IMR-90 (cell line): ENCODE data around the gene OR10J1. TPM values are rescaled to one million over a fixed set of nuclear protein-coding genes. Genes with fewer than 3 reads are reported as not detected.

Source experiments
- ATAC-seq: fragments of 200-7000 bp; cut with Tn5 transposase; 2 replicates; pipeline ENCODE4 v1.9.1; 2020; ENCODE audit warnings: low read depth, mild to moderate bottlenecking, moderate library complexity
- BruUV-seq: library from RNA; stranded (reverse); fragments of 400-500 nt; replicated peaks from 2 replicates; lab custom pipeline; 2021; lab: Mats Ljungman, UMichigan
- CTCF ChIA-PET: fragments of 300-600 bp; formaldehyde crosslinking; extraction: SDS; loops from one replicate; lab custom pipeline; 2021; ENCODE audit warnings: antibody characterized with exemption; lab: Yijun Ruan, JAX
- POLR2A ChIA-PET: fragments of 300-600 bp; sonication (Branson Sonifier 250); formaldehyde crosslinking; loops from one replicate; lab custom pipeline; 2022; ENCODE audit warnings: antibody characterized with exemption; ENCODE audit not compliant: unreplicated experiment; lab: Charles Lee
- DNase-seq: peaks from one replicate; pipeline ENCODE4 v3.0.0; 2013
- H2AFZ ChIP-seq: replicated peaks from 2 replicates; pipeline ENCODE3; 2013; ENCODE audit warnings: low read length, mild to moderate bottlenecking; ENCODE audit not compliant: poor library complexity
- H2AK5ac ChIP-seq: 2 replicates; pipeline ENCODE4 v1.6.1; 2013; ENCODE audit warnings: low read depth, low read length, inconsistent platforms
- H2AK9ac ChIP-seq: replicated peaks from 2 replicates; pipeline ENCODE3; 2013; ENCODE audit warnings: mild to moderate bottlenecking, low read depth, low read length, moderate library complexity; ENCODE audit not compliant: poor library complexity
- H2BK120ac ChIP-seq: 2 replicates; pipeline ENCODE4 v1.6.1; 2013; ENCODE audit warnings: low read depth, low read length, inconsistent platforms
- H2BK15ac ChIP-seq: 3 replicates; pipeline ENCODE4 v1.6.1; 2013; ENCODE audit warnings: low read depth, low read length, inconsistent platforms
- H2BK20ac ChIP-seq: 2 replicates; pipeline ENCODE4 v1.6.1; 2013; ENCODE audit warnings: low read depth, mild to moderate bottlenecking, inconsistent platforms, low read length, moderate library complexity
- H2BK5ac ChIP-seq: 2 replicates; pipeline ENCODE4 v1.6.1; 2013; ENCODE audit warnings: mild to moderate bottlenecking, low read depth, low read length, inconsistent platforms; ENCODE audit not compliant: poor library complexity, severe bottlenecking
- H3K14ac ChIP-seq: replicated peaks from 2 replicates; pipeline ENCODE4 v1.6.1; 2013; ENCODE audit warnings: low read depth, low read length, inconsistent platforms
- H3K18ac ChIP-seq: 2 replicates; pipeline ENCODE4 v1.6.1; 2013; ENCODE audit warnings: low read depth, low read length, control low read depth
- H3K23ac ChIP-seq: 2 replicates; pipeline ENCODE4 v1.6.1; 2013; ENCODE audit warnings: low read depth, low read length, inconsistent platforms
- H3K27ac ChIP-seq: 2 replicates; pipeline ENCODE4 v1.5.1; 2013; ENCODE audit warnings: mild to moderate bottlenecking, control low read depth, low read length; ENCODE audit not compliant: insufficient read depth
- H3K27me3 ChIP-seq: 2 replicates; pipeline ENCODE4 v1.6.1; 2013; ENCODE audit warnings: low read length; ENCODE audit not compliant: control insufficient read depth, insufficient read depth
- H3K36me3 ChIP-seq: 2 replicates; pipeline ENCODE4 v1.6.1; 2013; ENCODE audit warnings: low read length, mixed read lengths; ENCODE audit not compliant: control insufficient read depth, insufficient read depth
- H3K4ac ChIP-seq: 2 replicates; pipeline ENCODE4 v1.6.1; 2013; ENCODE audit warnings: low read depth, low read length, inconsistent platforms
- H3K4me1 ChIP-seq: 2 replicates; pipeline ENCODE4 v1.6.1; 2013; ENCODE audit warnings: low read length, mixed read lengths; ENCODE audit not compliant: control insufficient read depth, insufficient read depth
- H3K4me2 ChIP-seq: 2 replicates; pipeline ENCODE4 v1.6.1; 2013; ENCODE audit warnings: low read depth, mild to moderate bottlenecking, control low read depth, low read length, moderate library complexity
- H3K4me3 ChIP-seq: 2 replicates; pipeline ENCODE4 v1.5.1; 2013; ENCODE audit warnings: low read depth, mild to moderate bottlenecking, control low read depth, low read length, moderate library complexity; ENCODE audit not compliant: insufficient read depth
- H3K56ac ChIP-seq: 2 replicates; pipeline ENCODE4 v1.6.1; 2013; ENCODE audit warnings: low read length, inconsistent platforms; ENCODE audit not compliant: insufficient read depth; ENCODE audit errors: extremely low read depth
- H3K79me1 ChIP-seq, 2 experiments: 2 replicates each; pipeline ENCODE4 v1.6.1; 2013; ENCODE audit warnings: low read length in 2 of 2, inconsistent platforms in 1 of 2, low read depth in 1 of 2
- H3K9ac ChIP-seq: 2 replicates; pipeline ENCODE4 v1.6.1; 2013; ENCODE audit warnings: low read depth, low read length, control low read depth
- H3K9me1 ChIP-seq: 2 replicates; pipeline ENCODE4 v1.6.1; 2013; ENCODE audit warnings: low read length, inconsistent platforms; ENCODE audit not compliant: insufficient read depth
- H3K9me3 ChIP-seq: 2 replicates; pipeline ENCODE4 v1.6.1; 2013; ENCODE audit warnings: low read length; ENCODE audit not compliant: control insufficient read depth, insufficient read depth
- H4K20me1 ChIP-seq: 2 replicates; pipeline ENCODE4 v1.6.1; 2013; ENCODE audit warnings: low read length, inconsistent platforms; ENCODE audit not compliant: insufficient read depth
- H4K5ac ChIP-seq: 2 replicates; pipeline ENCODE4 v1.6.1; 2013; ENCODE audit warnings: mild to moderate bottlenecking, low read depth, low read length, control low read depth
- H4K8ac ChIP-seq, 2 experiments: 2 replicates each; pipeline ENCODE4 v1.6.1; 2013; ENCODE audit warnings: low read depth in 2 of 2, low read length in 2 of 2, control low read depth in 1 of 2, inconsistent platforms in 1 of 2
- H4K91ac ChIP-seq: 2 replicates; pipeline ENCODE4 v1.6.1; 2013; ENCODE audit warnings: low read depth, low read length, inconsistent platforms; ENCODE audit not compliant: insufficient read depth
- BHLHE40 ChIP-seq: fragments of 150-350 bp; IDR thresholded peaks from 2 replicates; pipeline ENCODE4 v1.6.1; 2016; ENCODE audit warnings: mild to moderate bottlenecking, low read depth, low read length
- CEBPB ChIP-seq: IDR thresholded peaks from 2 replicates; pipeline ENCODE4 v1.6.1; 2012; ENCODE audit warnings: low read depth, low read length, improper control_type of control experiment
- CHD1 ChIP-seq: IDR thresholded peaks from 2 replicates; pipeline ENCODE4 v1.6.1; 2012; ENCODE audit warnings: low read depth, low read length, improper control_type of control experiment
- FOS ChIP-seq: fragments of 150-350 bp; IDR thresholded peaks from 2 replicates; pipeline ENCODE4 v1.6.1; 2016; ENCODE audit warnings: low read depth, low read length
- MAFK ChIP-seq: IDR thresholded peaks from 2 replicates; pipeline ENCODE4 v1.6.1; 2012; ENCODE audit warnings: low read depth, low read length, improper control_type of control experiment
- MAZ ChIP-seq: IDR thresholded peaks from 2 replicates; pipeline ENCODE4 v1.6.1; 2012; ENCODE audit warnings: low read depth, mild to moderate bottlenecking, low read length, improper control_type of control experiment, moderate library complexity, borderline replicate concordance
- NFE2L2 ChIP-seq: fragments of 150-350 bp; IDR thresholded peaks from 2 replicates; pipeline ENCODE4 v1.6.1; 2016; ENCODE audit warnings: low read depth, mild to moderate bottlenecking, low read length
- SMC3 ChIP-seq: fragments of 150-350 bp; IDR thresholded peaks from 2 replicates; pipeline ENCODE4 v1.6.1; 2016; ENCODE audit warnings: low read depth, mild to moderate bottlenecking, antibody characterized with exemption, low read length, moderate library complexity
- USF2 ChIP-seq: fragments of 150-350 bp; IDR thresholded peaks from 2 replicates; pipeline ENCODE4 v1.6.1; 2017; ENCODE audit warnings: mild to moderate bottlenecking, antibody characterized with exemption, low read length, low read depth
- dilution Hi-C: fragments of 300-500 bp; cut with HindIII; formaldehyde crosslinking; loops from one replicate; pipeline ENCODE4 v1.14.3; 2018; ENCODE audit warnings: low sequenced_read_pairs; ENCODE audit not compliant: unreplicated experiment
- in situ Hi-C: fragments of 300-500 bp; cut with MboI; formaldehyde crosslinking; loops from 3 replicates; pipeline ENCODE4 v1.14.3; 2019; ENCODE audit warnings: low sequenced_read_pairs, inconsistent platforms, mixed read lengths
- intact Hi-C: fragments of 100-400 bp; cut with micrococcal nuclease; formaldehyde crosslinking; loops from 2 replicates; pipeline ENCODE4 v1.10.0; 2022
- polyA plus RNA-seq, 3 experiments: library from polyadenylated mRNA; depleted of rRNA; stranded (reverse); fragments of >200 nt; gene quantifications; 2 replicates each; pipeline ENCODE4 v1.2.3, GENCODE V29; 2012; ENCODE audit warnings: low replicate concordance in 1 of 3
- total RNA-seq: library from RNA; depleted of rRNA; stranded (reverse); fragments of >200 nt; gene quantifications from 2 replicates; pipeline ENCODE4 v1.2.3, GENCODE V29; 2012
- TF ChIP-seq, protein P1 (sequence below): conservative IDR thresholded peaks from 2 replicates; pipeline ENCODE4 v1.5.1; 2012; ENCODE audit warnings: mild to moderate bottlenecking, low read depth, low read length, improper control_type of control experiment
- TF ChIP-seq, protein P2 (sequence below): fragments of 150-350 bp; IDR thresholded peaks from 2 replicates; pipeline ENCODE4 v1.6.1; 2016; ENCODE audit warnings: low read depth, mild to moderate bottlenecking, low read length, moderate library complexity, borderline replicate concordance

OR10J1 gene
- total and polyA plus RNA-seq, 2 of the 4 experiments (the other 2 are of a cell fraction): not detected

DNA sequence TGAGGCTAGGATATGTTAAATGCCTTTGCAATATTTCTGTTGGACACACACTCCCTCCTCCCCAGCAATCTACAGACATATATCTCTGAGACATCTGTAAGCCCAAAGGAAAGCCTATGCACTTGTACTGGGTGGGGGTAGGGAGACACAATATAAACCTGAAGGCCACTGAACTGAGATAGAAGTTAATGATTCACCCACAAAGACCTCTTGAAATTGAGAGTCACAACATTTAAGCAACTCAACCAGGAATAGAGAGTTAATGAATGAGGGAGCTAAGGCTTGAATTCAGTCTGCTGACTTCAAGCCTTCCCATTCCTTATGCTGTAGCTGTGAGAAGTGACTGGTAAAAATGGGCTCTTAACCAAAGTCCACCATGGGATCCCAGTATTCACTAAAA lies 5.0 kb downstream of the OR10J1 start:
- no peaks in the 10 kb centered on the region for H3K9me1 ChIP-seq
- no peak overlapping the region for H3K4me2 ChIP-seq
- H3K27me3 ChIP-seq: no peaks in the 10 kb centered on the region
- H2BK120ac ChIP-seq: no peak overlapping the region
- H3K14ac ChIP-seq: no peak overlapping the region
- no peak overlapping the region for H3K23ac ChIP-seq
- no peak overlapping the region for H2BK20ac ChIP-seq
- no peak overlapping the region for H3K56ac ChIP-seq
- BruUV-seq: no TSS peak
- intact Hi-C loops: no loop called here
- no peak overlapping the region for H2BK15ac ChIP-seq
- no peak overlapping the region for H2AFZ ChIP-seq
- no peak overlapping the region for H4K91ac ChIP-seq
- H4K20me1 ChIP-seq: no peaks in the 10 kb centered on the region
- H3K18ac ChIP-seq: no peak overlapping the region
- ATAC-seq (no peak), DNase-seq (no peak)
- H4K8ac ChIP-seq: no peak overlapping the region
- no peak overlapping the region for H2BK5ac ChIP-seq
- no peaks in the 10 kb centered on the region for H3K79me1 ChIP-seq
- CTCF ChIA-PET: no interaction called here
- TF ChIP-seq CHD1: no peak
- no peak for TF ChIP-seq CEBPB
- TF ChIP-seq, protein P1, sequence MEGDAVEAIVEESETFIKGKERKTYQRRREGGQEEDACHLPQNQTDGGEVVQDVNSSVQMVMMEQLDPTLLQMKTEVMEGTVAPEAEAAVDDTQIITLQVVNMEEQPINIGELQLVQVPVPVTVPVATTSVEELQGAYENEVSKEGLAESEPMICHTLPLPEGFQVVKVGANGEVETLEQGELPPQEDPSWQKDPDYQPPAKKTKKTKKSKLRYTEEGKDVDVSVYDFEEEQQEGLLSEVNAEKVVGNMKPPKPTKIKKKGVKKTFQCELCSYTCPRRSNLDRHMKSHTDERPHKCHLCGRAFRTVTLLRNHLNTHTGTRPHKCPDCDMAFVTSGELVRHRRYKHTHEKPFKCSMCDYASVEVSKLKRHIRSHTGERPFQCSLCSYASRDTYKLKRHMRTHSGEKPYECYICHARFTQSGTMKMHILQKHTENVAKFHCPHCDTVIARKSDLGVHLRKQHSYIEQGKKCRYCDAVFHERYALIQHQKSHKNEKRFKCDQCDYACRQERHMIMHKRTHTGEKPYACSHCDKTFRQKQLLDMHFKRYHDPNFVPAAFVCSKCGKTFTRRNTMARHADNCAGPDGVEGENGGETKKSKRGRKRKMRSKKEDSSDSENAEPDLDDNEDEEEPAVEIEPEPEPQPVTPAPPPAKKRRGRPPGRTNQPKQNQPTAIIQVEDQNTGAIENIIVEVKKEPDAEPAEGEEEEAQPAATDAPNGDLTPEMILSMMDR: no peak
- TF ChIP-seq, protein P2, sequence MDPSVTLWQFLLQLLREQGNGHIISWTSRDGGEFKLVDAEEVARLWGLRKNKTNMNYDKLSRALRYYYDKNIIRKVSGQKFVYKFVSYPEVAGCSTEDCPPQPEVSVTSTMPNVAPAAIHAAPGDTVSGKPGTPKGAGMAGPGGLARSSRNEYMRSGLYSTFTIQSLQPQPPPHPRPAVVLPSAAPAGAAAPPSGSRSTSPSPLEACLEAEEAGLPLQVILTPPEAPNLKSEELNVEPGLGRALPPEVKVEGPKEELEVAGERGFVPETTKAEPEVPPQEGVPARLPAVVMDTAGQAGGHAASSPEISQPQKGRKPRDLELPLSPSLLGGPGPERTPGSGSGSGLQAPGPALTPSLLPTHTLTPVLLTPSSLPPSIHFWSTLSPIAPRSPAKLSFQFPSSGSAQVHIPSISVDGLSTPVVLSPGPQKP: no peak
- TF ChIP-seq SMC3: no peak
- TF ChIP-seq NFE2L2: no peak
- TF ChIP-seq MAFK: no peak
- no peak for TF ChIP-seq FOS
- TF ChIP-seq USF2: no peak
- no peak for TF ChIP-seq BHLHE40
- no peak for TF ChIP-seq MAZ
- no peak overlapping the region for H2AK5ac ChIP-seq
- H3K9ac ChIP-seq: no peak overlapping the region
- no peak overlapping the region for H3K4me3 ChIP-seq
- H4K5ac ChIP-seq: no peak overlapping the region
- in situ Hi-C loops: no loop called here
- dilution Hi-C loops: no loop called here
- no peak overlapping the region for H3K27ac ChIP-seq
- POLR2A ChIA-PET: no interaction called here
- no peak overlapping the region for H2AK9ac ChIP-seq
- no peak overlapping the region for H3K4ac ChIP-seq
- peaks cover 2% of the 10 kb centered on the region; the same call in 1 of the 2 replicates for H3K9me3 ChIP-seq
- H3K4me1 ChIP-seq: no peaks in the 10 kb centered on the region
- no peaks in the 10 kb centered on the region for H3K36me3 ChIP-seq
